Left ventricle myocardium inferior (tissue), 1 donor: ENCODE results near the gene USP8. TPM values are rescaled to one million over a fixed set of nuclear protein-coding genes. Genes with fewer than 3 reads are reported as not detected.
"Not testable (repeated sequence)": the region's sequence is repeated elsewhere in the genome, so short reads cannot be mapped to it uniquely, and the experiment has no call there.

ENCODE experiments used
- DNase-seq: peaks from one replicate; pipeline ENCODE4 v3.0.0-alpha.2; 2020
- H3K27ac ChIP-seq: fragments of 200-600 bp; replicated peaks from 2 replicates; pipeline ENCODE4 v1.8.0; 2021
- H3K27me3 ChIP-seq: fragments of 200-600 bp; 2 replicates; pipeline ENCODE4 v1.8.0; 2021; ENCODE audit warnings: low read depth
- H3K36me3 ChIP-seq: fragments of 200-600 bp; 2 replicates; pipeline ENCODE4 v1.8.0; 2021
- H3K4me1 ChIP-seq: fragments of 200-600 bp; 2 replicates; pipeline ENCODE4 v1.8.0; 2021
- H3K4me3 ChIP-seq: fragments of 200-600 bp; 2 replicates; pipeline ENCODE4 v1.8.0; 2021; ENCODE audit warnings: mild to moderate bottlenecking, moderate library complexity
- H3K9me3 ChIP-seq: fragments of 200-600 bp; replicated peaks from 2 replicates; pipeline ENCODE4 v1.8.0; 2021
- CTCF ChIP-seq: fragments of 200-600 bp; IDR thresholded peaks from 2 replicates; pipeline ENCODE4 v1.8.0; 2021; ENCODE audit warnings: antibody characterized with exemption, mild to moderate bottlenecking, borderline replicate concordance
- intact Hi-C: fragments of 100-400 bp; cut with micrococcal nuclease; formaldehyde crosslinking; loops from one replicate; pipeline ENCODE4 v1.11.0; 2022
- total RNA-seq: library from RNA; stranded (reverse); fragmentation: NEBNext Ultra II Directional; extraction: Animal tissue kit (Norgen Biotek cat#: 25700); gene quantifications from one replicate; pipeline ENCODE4 v1.2.1, GENCODE V29; 2021
- donor health status: DM: no; HTN: yes; CAD: no; lungs with severe emphysema.

USP8 gene
- total RNA-seq, 1 donor from 2014 or later: 43.9 TPM

GRCh38 chr15:50390554-50391264, 33.5 kb upstream of the USP8 start:
- H3K27ac ChIP-seq: no peak overlapping the region
- H3K4me1 ChIP-seq: no peaks in the 10 kb centered on the region
- no peaks in the 10 kb centered on the region for H3K27me3 ChIP-seq
- H3K36me3 ChIP-seq: no peaks in the 10 kb centered on the region
- TF ChIP-seq CTCF: no peak
- no peak for DNase-seq
- no peaks in the 10 kb centered on the region for H3K9me3 ChIP-seq
- H3K4me3 ChIP-seq: no peak overlapping the region
- intact Hi-C loops: no loop called here

GRCh38 chr15:50391561-50391960, 32.6 kb upstream of the USP8 start:
- intact Hi-C loops, H3K36me3 ChIP-seq, DNase-seq, H3K4me3 ChIP-seq, H3K4me1 ChIP-seq, H3K27ac ChIP-seq, H3K27me3 ChIP-seq, H3K9me3 ChIP-seq: not testable (repeated sequence)

DNA sequence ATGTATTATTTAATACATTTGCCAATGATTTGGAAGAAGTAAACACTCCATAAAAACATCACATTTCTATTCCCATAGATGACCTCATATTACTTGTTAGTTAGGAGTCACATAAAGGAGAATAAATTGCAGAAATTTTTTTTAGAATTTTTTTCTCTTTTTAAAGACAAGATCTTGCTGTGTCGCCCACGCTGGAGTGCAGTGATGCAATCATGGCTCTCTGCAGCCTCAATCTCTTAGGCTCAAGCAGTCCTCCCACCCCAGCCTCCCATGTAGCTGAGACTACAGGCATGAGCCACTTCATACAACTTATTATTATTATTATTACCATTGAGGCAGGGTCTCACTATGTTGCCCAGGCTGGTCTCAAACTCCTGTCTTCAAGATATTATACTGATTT, 12.3 kb upstream of the USP8 start:
- Histone ChIP-seq H3K27ac (no peak overlapping the region), H3K9me3 (no peaks in the 10 kb centered on the region), H3K27me3 (no peaks in the 10 kb centered on the region), H3K4me3 (no peak overlapping the region), H3K4me1 (no peaks in the 10 kb centered on the region), H3K36me3 (no peaks in the 10 kb centered on the region)
- TF ChIP-seq CTCF: no peak
- intact Hi-C loops: no loop called here
- DNase-seq: no peak

GRCh38 chr15:50414624-50415023, 9.6 kb upstream of the USP8 start:
- no peak for TF ChIP-seq CTCF
- no peaks in the 10 kb centered on the region for H3K27me3 ChIP-seq
- no peak overlapping the region for H3K4me3 ChIP-seq
- no peaks in the 10 kb centered on the region for H3K4me1 ChIP-seq
- H3K36me3 ChIP-seq: no peaks in the 10 kb centered on the region
- no peak overlapping the region for H3K27ac ChIP-seq
- no peak for DNase-seq
- intact Hi-C loops: no loop called here
- H3K9me3 ChIP-seq: no peaks in the 10 kb centered on the region

GRCh38 chr15:50415752-50416404, 8.3 kb upstream of the USP8 start:
- no peak for TF ChIP-seq CTCF
- no peak for DNase-seq
- no peak overlapping the region for H3K4me3 ChIP-seq
- intact Hi-C loops: no loop called here
- H3K27me3 ChIP-seq: no peaks in the 10 kb centered on the region
- no peaks in the 10 kb centered on the region for H3K4me1 ChIP-seq
- no peaks in the 10 kb centered on the region for H3K9me3 ChIP-seq
- no peaks in the 10 kb centered on the region for H3K36me3 ChIP-seq
- no peak overlapping the region for H3K27ac ChIP-seq

GRCh38 chr15:50416890-50417289, 7.3 kb upstream of the USP8 start:
- Histone ChIP-seq H3K27ac (no peak overlapping the region), H3K4me3 (no peak overlapping the region), H3K4me1 (no peaks in the 10 kb centered on the region), H3K36me3 (no peaks in the 10 kb centered on the region), H3K27me3 (no peaks in the 10 kb centered on the region), H3K9me3 (no peaks in the 10 kb centered on the region)
- DNase-seq: no peak
- no peak for TF ChIP-seq CTCF
- intact Hi-C loops: no loop called here
